ENCODE results near the gene IFRD1.

Gene IFRD1

GRCh38 chr7:112449902-112450806 lies at the start of gene IFRD1:
Gene IFRD1 (plus strand): TSS chr7:112450460. CDS start chr7:112450689, 229 bp downstream.
- peak; percentile 98 to 99 for DNase-seq (ENCODE audit: low read depth in 2 of 2, low spot score in 1 of 2)

GRCh38 chr7:112404321-112404720 lies 45.9 kb upstream of the IFRD1 start:
- DNase-seq (ENCODE audit: low read depth in 2 of 2, low spot score in 1 of 2), result no peak

GRCh38 chr7:112405286-112405685 lies 45.0 kb upstream of the IFRD1 start:
- DNase-seq (ENCODE audit: low read depth in 2 of 2, low spot score in 1 of 2), result no peak

GRCh38 chr7:112407261-112407660 lies 43.0 kb upstream of the IFRD1 start:
- no peak for DNase-seq (ENCODE audit: low read depth in 2 of 2, low spot score in 1 of 2)

- no peak for DNase-seq (ENCODE audit: low read depth in 2 of 2, low spot score in 1 of 2)
Measured at GRCh38 chr7:112410092-112410491, 40.2 kb upstream of the IFRD1 start.

- DNase-seq (ENCODE audit: low read depth in 2 of 2, low spot score in 1 of 2), result no peak
Measured at GRCh38 chr7:112411186-112411795, 39.0 kb upstream of the IFRD1 start.

- DNase-seq (ENCODE audit: low read depth in 2 of 2, low spot score in 1 of 2), result no peak
Measured at GRCh38 chr7:112414855-112415490, 35.3 kb upstream of the IFRD1 start.

GRCh38 chr7:112416127-112416526 lies 34.1 kb upstream of the IFRD1 start:
- no peak for DNase-seq (ENCODE audit: low read depth in 2 of 2, low spot score in 1 of 2)

GRCh38 chr7:112419543-112420130 lies 30.6 kb upstream of the IFRD1 start:
- no peak for DNase-seq (ENCODE audit: low read depth in 2 of 2, low spot score in 1 of 2)

- DNase-seq (ENCODE audit: low read depth in 2 of 2, low spot score in 1 of 2), result no peak
Measured at GRCh38 chr7:112420236-112420861, 29.9 kb upstream of the IFRD1 start.

- no peak for DNase-seq (ENCODE audit: low read depth in 2 of 2, low spot score in 1 of 2)
Measured at GRCh38 chr7:112421666-112422486, 28.4 kb upstream of the IFRD1 start.

GRCh38 chr7:112422842-112423496 lies 27.3 kb upstream of the IFRD1 start:
- no peak for DNase-seq (ENCODE audit: low read depth in 2 of 2, low spot score in 1 of 2)

GRCh38 chr7:112423987-112424386 lies 26.3 kb upstream of the IFRD1 start:
- DNase-seq (ENCODE audit: low read depth in 2 of 2, low spot score in 1 of 2), result no peak

- no peak for DNase-seq (ENCODE audit: low read depth in 2 of 2, low spot score in 1 of 2)
Measured at GRCh38 chr7:112427984-112428383, 22.3 kb upstream of the IFRD1 start.

GRCh38 chr7:112428715-112429114 lies 21.5 kb upstream of the IFRD1 start:
- DNase-seq (ENCODE audit: low read depth in 2 of 2, low spot score in 1 of 2), result no peak

- no peak for DNase-seq (ENCODE audit: low read depth in 2 of 2, low spot score in 1 of 2)
Measured at GRCh38 chr7:112430649-112431048, 19.6 kb upstream of the IFRD1 start.

GRCh38 chr7:112431803-112432202 lies 18.5 kb upstream of the IFRD1 start:
- no peak for DNase-seq (ENCODE audit: low read depth in 2 of 2, low spot score in 1 of 2)

- no peak for DNase-seq (ENCODE audit: low read depth in 2 of 2, low spot score in 1 of 2)
Measured at GRCh38 chr7:112433289-112433688, 17.0 kb upstream of the IFRD1 start.

GRCh38 chr7:112437072-112437471 lies 13.2 kb upstream of the IFRD1 start:
- no peak for DNase-seq (ENCODE audit: low read depth in 2 of 2, low spot score in 1 of 2)

GRCh38 chr7:112439476-112439875 lies 10.8 kb upstream of the IFRD1 start:
- no peak for DNase-seq (ENCODE audit: low read depth in 2 of 2, low spot score in 1 of 2)
